CD14-positive monocyte (primary cell): Measurements from ENCODE around the gene FLYWCH2. TPM values are rescaled to one million over a fixed set of nuclear protein-coding genes. Genes with fewer than 3 reads are reported as not detected.

Experiments used
- DNase-seq, 3 donors: peaks; one replicate each; pipeline ENCODE4 v3.0.0-alpha.2; 2011 to 2022
- H2AFZ ChIP-seq: 2 replicates; pipeline ENCODE4 v1.6.0; 2012; ENCODE audit warnings: mild to moderate bottlenecking, low read depth, low read length, inconsistent platforms; ENCODE audit not compliant: insufficient read depth, poor library complexity, severe bottlenecking
- H3K27ac ChIP-seq, 2 donors: 1 replicate in 1 of 2; 2 replicates in 1 of 2; pipeline ENCODE4 v1.5.1; 2012 to 2013; ENCODE audit warnings: low read length in 2 of 2, control low read depth in 1 of 2, inconsistent platforms in 1 of 2, low read depth in 1 of 2, mild to moderate bottlenecking in 1 of 2
- H3K27me3 ChIP-seq, 2 donors: one replicate each; pipeline versions ENCODE4 v1.6.0 to v1.6.1; 2011 to 2013; ENCODE audit warnings: low read length in 2 of 2; ENCODE audit not compliant: control insufficient read depth in 2 of 2, insufficient read depth in 2 of 2
- H3K36me3 ChIP-seq, 2 donors: replicated peaks in 1 of 2; 1 replicate in 1 of 2; 2 replicates in 1 of 2; pipeline versions ENCODE4 v1.5.1 to v1.6.1; 2012 to 2013; ENCODE audit warnings: low read length in 2 of 2, control low read depth in 1 of 2, inconsistent platforms in 1 of 2, mild to moderate bottlenecking in 1 of 2; ENCODE audit not compliant: insufficient read depth in 2 of 2, control insufficient read depth in 1 of 2
- H3K4me1 ChIP-seq, 2 donors: 1 replicate in 1 of 2; 2 replicates in 1 of 2; pipeline versions ENCODE4 v1.5.1 to v1.6.1; 2012 to 2013; ENCODE audit warnings: low read length in 2 of 2, control low read depth in 1 of 2, inconsistent platforms in 1 of 2, mild to moderate bottlenecking in 1 of 2, moderate library complexity in 1 of 2; ENCODE audit not compliant: insufficient read depth in 2 of 2, control insufficient read depth in 1 of 2
- H3K4me2 ChIP-seq: replicated peaks from 2 replicates; pipeline ENCODE3; 2012; ENCODE audit warnings: low read length, moderate library complexity, mild to moderate bottlenecking; ENCODE audit not compliant: poor library complexity, severe bottlenecking; ENCODE audit errors: extremely low read depth
- H3K4me3 ChIP-seq, 3 experiments: fragments of 200-600 bp in 1 of 3; sonication (generic) in 1 of 3; replicated peaks in 1 of 3; 1 replicate in 2 of 3; 2 replicates in 1 of 3; pipeline ENCODE4 v1.5.1; 2011 to 2013; ENCODE audit warnings: low read length in 3 of 3, mild to moderate bottlenecking in 3 of 3, control low read depth in 2 of 3, low read depth in 2 of 3, inconsistent platforms in 1 of 3, moderate library complexity in 1 of 3
- H3K79me2 ChIP-seq: 2 replicates; pipeline ENCODE4 v1.6.0; 2012; ENCODE audit warnings: mild to moderate bottlenecking, control low read depth, inconsistent platforms, low read length, moderate library complexity; ENCODE audit not compliant: insufficient read depth
- H3K9ac ChIP-seq: 2 replicates; pipeline ENCODE4 v1.6.0; 2017; ENCODE audit warnings: low read length, mild to moderate bottlenecking; ENCODE audit not compliant: insufficient read depth, poor library complexity, severe bottlenecking
- H3K9me3 ChIP-seq, 2 donors: replicated peaks in 1 of 2; 1 replicate in 1 of 2; 2 replicates in 1 of 2; pipeline versions ENCODE4 v1.5.1 to v1.6.1; 2012 to 2013; ENCODE audit warnings: low read length in 2 of 2, control low read depth in 1 of 2; ENCODE audit not compliant: control insufficient read depth in 1 of 2, insufficient read depth in 1 of 2
- H4K20me1 ChIP-seq: 2 replicates; pipeline ENCODE4 v1.6.0; 2012; ENCODE audit warnings: mild to moderate bottlenecking, low read length, control low read depth, moderate library complexity; ENCODE audit not compliant: insufficient read depth
- H3K27ac Mint-ChIP-seq, 7 donors: one replicate each; pipeline ENCODE4 v1.8.0; 2020; ENCODE audit warnings: mild to moderate bottlenecking in 7 of 7, mixed read lengths in 7 of 7, moderate library complexity in 6 of 7, inconsistent platforms in 2 of 7
- H3K27me3 Mint-ChIP-seq, 3 donors: one replicate each; pipeline ENCODE4 v1.8.0; 2021 to 2022; ENCODE audit warnings: low read depth in 3 of 3, mild to moderate bottlenecking in 3 of 3, mixed read lengths in 3 of 3, moderate library complexity in 3 of 3, inconsistent platforms in 1 of 3
- H3K36me3 Mint-ChIP-seq, 2 donors: one replicate each; pipeline ENCODE4 v1.8.0; 2020; ENCODE audit warnings: mixed read lengths in 2 of 2, inconsistent platforms in 1 of 2, mild to moderate bottlenecking in 1 of 2
- H3K4me1 Mint-ChIP-seq: one replicate; pipeline ENCODE4 v1.8.0; 2020; ENCODE audit warnings: mild to moderate bottlenecking, mixed read lengths
- H3K4me3 Mint-ChIP-seq, 2 donors: one replicate each; pipeline ENCODE4 v1.8.0; 2020; ENCODE audit warnings: mild to moderate bottlenecking in 2 of 2, mixed read lengths in 2 of 2, moderate library complexity in 1 of 2
- H3K9me3 Mint-ChIP-seq, 7 donors: one replicate each; pipeline ENCODE4 v1.8.0; 2020 to 2022; ENCODE audit warnings: mixed read lengths in 7 of 7, mild to moderate bottlenecking in 6 of 7, moderate library complexity in 6 of 7, inconsistent platforms in 2 of 7
- WGBS: methylation state at CpG from one replicate; pipeline ENCODE4 v1.1.5; 2013; ENCODE audit warnings: missing lambda C conversion rate; ENCODE audit not compliant: insufficient coverage; 5-methylcytosine and 5-hydroxymethylcytosine counted together
- intact Hi-C, 2 donors: fragments of 100-400 bp; cut with micrococcal nuclease; formaldehyde crosslinking; loops; one replicate each; pipeline versions ENCODE4 v1.15.0 to v1.15.1; 2023
- polyA plus RNA-seq, 3 donors: library from polyadenylated mRNA; depleted of rRNA in 1 of 3; unstranded in 2 of 3; stranded (reverse) in 1 of 3; fragments of 300-500 nt in 2 of 3; fragments of >200 nt in 1 of 3; fragmentation: Illumina TruSeq in 2 of 3; gene quantifications; 1 replicate in 2 of 3; 2 replicates in 1 of 3; pipeline ENCODE4 v1.2.3, GENCODE V29; 2012 to 2021
- TF ChIP-seq, protein P1 (sequence below): fragments of 200-600 bp; IDR thresholded peaks from one replicate; pipeline ENCODE4 v1.8.0; 2022; ENCODE audit warnings: antibody characterized with exemption, mild to moderate bottlenecking

FLYWCH2 gene
- polyA plus RNA-seq, 3 donors: 10.9 to 14.8 (median 12.7) TPM

DNA sequence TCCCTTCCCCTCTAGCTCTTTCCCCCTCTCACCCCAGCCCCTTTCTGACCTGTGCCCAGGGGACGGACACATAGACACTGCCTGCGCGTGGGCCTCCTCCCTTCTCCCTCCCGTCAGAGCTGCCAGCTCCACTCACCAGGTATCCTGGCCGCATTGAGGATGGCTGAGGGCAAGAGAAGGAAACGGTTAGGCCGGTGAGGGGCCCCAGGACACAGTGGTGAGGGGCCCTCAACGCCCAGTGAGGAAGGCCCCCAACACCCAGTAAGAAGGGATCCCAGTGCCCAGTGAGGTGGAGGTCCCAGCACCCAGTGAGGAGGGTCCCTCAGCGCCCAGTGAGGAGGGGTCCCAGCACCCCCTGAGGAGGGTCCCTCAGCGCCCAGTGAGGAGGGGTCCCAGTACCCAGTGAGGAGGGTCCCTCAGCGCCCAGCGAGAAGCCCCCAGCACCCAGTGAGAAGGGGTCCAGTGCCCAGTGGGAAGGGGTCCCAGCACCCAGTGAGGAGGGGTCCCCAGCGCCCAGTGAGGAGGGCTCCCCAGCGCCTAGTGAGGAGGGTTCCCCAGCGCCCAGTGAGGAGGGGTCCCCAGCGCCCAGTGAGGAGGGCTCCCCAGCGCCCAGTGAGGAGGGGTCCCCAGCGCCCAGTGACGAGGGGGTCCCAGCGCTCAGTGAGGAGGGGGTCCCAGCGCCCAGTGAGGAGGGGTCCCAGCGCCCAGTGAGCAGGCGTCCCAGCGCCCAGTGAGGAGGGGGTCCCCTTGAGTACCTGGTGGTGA is 26.1 kb upstream of the FLYWCH2 start:
- Histone ChIP-seq H3K4me3 (no peak overlapping the region), H4K20me1 (no peaks in the 10 kb centered on the region), H3K36me3 (no peaks in the 10 kb centered on the region), H3K4me1 (peaks cover 5 to 10% of the 10 kb centered on the region in 2 donors), H3K27ac (no peak overlapping the region), H3K4me2 (no peak overlapping the region), H2AFZ (no peak overlapping the region), H3K9ac (no peak overlapping the region), H3K79me2 (no peaks in the 10 kb centered on the region), H3K9me3 (peaks cover 22 to 24% of the 10 kb centered on the region in 2 donors), H3K27me3 (peaks cover 3 to 45% of the 10 kb centered on the region in 2 donors)
- H3K9me3 Mint-ChIP-seq: peaks cover 14 to 39% (median 25%) of the 10 kb centered on the region in 7 donors
- H3K27me3 Mint-ChIP-seq: peaks cover 23 to 67% (median 36%) of the 10 kb centered on the region in 3 donors
- H3K4me3 Mint-ChIP-seq: peak overlapping the region in 1 of 2 donors; percentile 84
- TF ChIP-seq, protein P1, sequence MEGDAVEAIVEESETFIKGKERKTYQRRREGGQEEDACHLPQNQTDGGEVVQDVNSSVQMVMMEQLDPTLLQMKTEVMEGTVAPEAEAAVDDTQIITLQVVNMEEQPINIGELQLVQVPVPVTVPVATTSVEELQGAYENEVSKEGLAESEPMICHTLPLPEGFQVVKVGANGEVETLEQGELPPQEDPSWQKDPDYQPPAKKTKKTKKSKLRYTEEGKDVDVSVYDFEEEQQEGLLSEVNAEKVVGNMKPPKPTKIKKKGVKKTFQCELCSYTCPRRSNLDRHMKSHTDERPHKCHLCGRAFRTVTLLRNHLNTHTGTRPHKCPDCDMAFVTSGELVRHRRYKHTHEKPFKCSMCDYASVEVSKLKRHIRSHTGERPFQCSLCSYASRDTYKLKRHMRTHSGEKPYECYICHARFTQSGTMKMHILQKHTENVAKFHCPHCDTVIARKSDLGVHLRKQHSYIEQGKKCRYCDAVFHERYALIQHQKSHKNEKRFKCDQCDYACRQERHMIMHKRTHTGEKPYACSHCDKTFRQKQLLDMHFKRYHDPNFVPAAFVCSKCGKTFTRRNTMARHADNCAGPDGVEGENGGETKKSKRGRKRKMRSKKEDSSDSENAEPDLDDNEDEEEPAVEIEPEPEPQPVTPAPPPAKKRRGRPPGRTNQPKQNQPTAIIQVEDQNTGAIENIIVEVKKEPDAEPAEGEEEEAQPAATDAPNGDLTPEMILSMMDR: no peak
- WGBS: 88% methylated on average over 14 of the region's 24 CpGs
- H3K36me3 Mint-ChIP-seq: peaks cover 2 to 4% of the 10 kb centered on the region in 2 donors
- intact Hi-C loops: no loop called here
- peaks cover 17% of the 10 kb centered on the region for H3K4me1 Mint-ChIP-seq
- no peak for DNase-seq
- H3K27ac Mint-ChIP-seq: no peak overlapping the region

DNA sequence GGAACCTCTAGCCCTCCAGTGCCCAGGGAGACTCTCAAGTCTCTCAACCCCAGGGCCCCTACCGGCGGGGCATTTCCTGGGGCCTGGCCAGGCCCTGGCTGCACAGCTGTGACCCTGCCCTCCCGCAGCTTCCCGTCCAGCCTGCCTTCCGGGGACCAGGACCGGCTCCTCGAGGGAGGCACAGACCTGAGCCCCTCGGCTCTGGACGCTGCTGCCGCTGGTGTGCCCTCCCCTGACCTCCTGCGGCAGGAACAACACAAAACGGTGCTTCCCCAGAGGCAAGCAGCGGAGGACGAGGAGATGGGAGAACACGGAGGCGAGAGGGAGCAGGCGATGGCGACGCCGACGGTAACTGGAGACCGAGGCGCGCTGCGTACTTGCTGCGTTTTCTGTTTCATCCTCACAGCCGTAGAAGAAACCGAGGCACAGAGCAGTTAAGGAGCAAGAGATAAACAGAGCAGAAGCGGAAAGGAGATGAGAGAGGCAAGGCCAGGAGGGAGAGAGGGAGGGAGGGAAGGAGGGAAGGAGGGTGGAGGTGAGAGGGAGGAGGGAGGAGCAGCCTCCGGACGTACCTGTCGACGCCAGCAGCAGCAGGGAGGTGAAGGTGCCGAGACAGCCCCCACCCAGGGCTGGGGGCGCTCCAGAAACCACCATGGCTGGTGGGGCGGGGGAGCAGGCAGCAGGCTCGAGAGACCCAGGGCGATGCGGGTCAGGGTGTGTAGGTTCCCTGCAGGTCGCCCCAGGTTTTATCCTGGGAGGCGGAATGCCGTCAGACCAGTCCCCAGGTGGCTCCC is 25.4 kb upstream of the FLYWCH2 start, which contains the start of gene PRSS22:
TSS of gene PRSS22 (minus strand) at position 720 of the 794 bp plus-strand sequence. CDS start at position 654, 66 bp downstream.
- Histone ChIP-seq H3K36me3 (no peaks in the 10 kb centered on the region), H3K27me3 (peaks cover 3 to 41% of the 10 kb centered on the region in 2 donors), H4K20me1 (no peaks in the 10 kb centered on the region), H3K79me2 (no peaks in the 10 kb centered on the region), H3K9me3 (peaks cover 22 to 24% of the 10 kb centered on the region in 2 donors), H3K27ac (no peak within 1 kb of the TSS), H3K4me1 (peaks cover 5 to 10% of the 10 kb centered on the region in 2 donors), H3K4me2 (no peak within 1 kb of the TSS), H3K4me3 (no peak within 1 kb of the TSS), H2AFZ (peak within 1 kb of the TSS; percentile 46), H3K9ac (no peak within 1 kb of the TSS)
- no peak within 1 kb of the TSS for H3K27ac Mint-ChIP-seq
- H3K4me3 Mint-ChIP-seq: peak within 1 kb of the TSS; percentile 7 to 84
- peaks cover 17% of the 10 kb centered on the region for H3K4me1 Mint-ChIP-seq
- H3K27me3 Mint-ChIP-seq: peaks cover 21 to 61% (median 36%) of the 10 kb centered on the region in 3 donors
- peaks cover 12 to 39% (median 25%) of the 10 kb centered on the region in 7 donors for H3K9me3 Mint-ChIP-seq
- TF ChIP-seq, protein P1: no peak
- intact Hi-C loops: no loop called here
- peaks cover 2 to 4% of the 10 kb centered on the region in 2 donors for H3K36me3 Mint-ChIP-seq
- 10% methylated on average over 41 of the region's 42 CpGs for WGBS
- DNase-seq: peak in 1 of 3 donors; percentile 20
